K562 (cell line): ENCODE results near the gene NOL12. TPM values are rescaled to one million over a fixed set of nuclear protein-coding genes. Genes with fewer than 3 reads are reported as not detected.

Experiments
- ATAC-seq: fragments of 200-7000 bp; cut with Tn5 transposase; 3 replicates; pipeline ENCODE4 v1.9.1; 2020; ENCODE audit warnings: moderate library complexity
- BruUV-seq: library from RNA; stranded (reverse); fragments of 400-500 nt; replicated peaks from 2 replicates; lab custom pipeline; 2021; lab: Mats Ljungman, UMichigan
- CTCF ChIA-PET: fragments of 300-600 bp; formaldehyde crosslinking; extraction: SDS; loops from one replicate; lab custom pipeline; 2021; ENCODE audit warnings: low intra/inter-chr PET ratio; lab: Yijun Ruan, JAX
- POLR2A ChIA-PET: fragments of 300-600, 350-650 bp; sonication (Branson Sonifier 250); formaldehyde crosslinking; extraction: SDS; loops from one replicate; lab custom pipeline; 2021; ENCODE audit warnings: antibody characterized with exemption, inconsistent platforms; lab: Yijun Ruan, JAX
- DNase-seq, 4 experiments: peaks; one replicate each; pipeline versions ENCODE4 v3.0.0 to v3.0.0-alpha.2; 2011 to 2018; ENCODE audit warnings: low spot score in 3 of 4, mixed read lengths in 3 of 4; ENCODE audit errors: extremely low read depth in 1 of 4
- FAIRE-seq: peaks from 2 replicates; lab custom pipeline; 2011; peaks lifted over from hg19 to GRCh38; lab: Jason Lieb, UNC
- H2AFZ ChIP-seq: 2 replicates; pipeline ENCODE4 v1.6.0; 2011; ENCODE audit warnings: low read depth, low read length, control low read depth, inconsistent platforms
- H3K27ac ChIP-seq: fragments of 200-600 bp; 3 replicates; pipeline ENCODE4 v1.8.0; 2011; ENCODE audit warnings: low read depth, mild to moderate bottlenecking, control low read depth, inconsistent platforms, low read length, moderate library complexity, mixed read lengths; ENCODE audit errors: extremely low read depth
- H3K27me3 ChIP-seq, 2 experiments: fragments of 300-600 bp in 1 of 2; 2 replicates in 1 of 2; 3 replicates in 1 of 2; pipeline versions ENCODE4 v1.6.0 to v1.8.0; 2011; ENCODE audit warnings: inconsistent platforms in 2 of 2, low read length in 2 of 2, mild to moderate bottlenecking in 1 of 2, mixed read lengths in 1 of 2, moderate library complexity in 1 of 2; ENCODE audit not compliant: control insufficient read depth in 2 of 2, insufficient read depth in 2 of 2
- H3K36me3 ChIP-seq: fragments of 300-600 bp; 3 replicates; pipeline ENCODE4 v1.8.0; 2011; ENCODE audit warnings: mild to moderate bottlenecking, low read length, inconsistent platforms; ENCODE audit not compliant: control insufficient read depth, insufficient read depth
- H3K4me1 ChIP-seq, 2 experiments: fragments of 200-600 bp in 1 of 2; replicated peaks in 1 of 2; 2 replicates in 1 of 2; 3 replicates in 1 of 2; pipeline versions ENCODE4 v1.5.1 to v1.8.0; 2011; ENCODE audit warnings: inconsistent platforms in 2 of 2, low read length in 2 of 2, mild to moderate bottlenecking in 1 of 2, mixed read lengths in 1 of 2, moderate library complexity in 1 of 2; ENCODE audit not compliant: control insufficient read depth in 2 of 2, insufficient read depth in 2 of 2
- H3K4me2 ChIP-seq: 2 replicates; pipeline ENCODE4 v1.6.1; 2011; ENCODE audit warnings: low read length, control low read depth, inconsistent platforms, mixed read lengths; ENCODE audit not compliant: insufficient read depth
- H3K4me3 ChIP-seq: fragments of 200-600 bp; sonication (generic), shearing (Covaris generic); 2 replicates; pipeline ENCODE4 v1.5.1; 2016; ENCODE audit warnings: control low read depth, inconsistent platforms
- H3K79me2 ChIP-seq: fragments of 200-600 bp; 3 replicates; pipeline ENCODE4 v1.8.0; 2011; ENCODE audit warnings: low read length, inconsistent platforms; ENCODE audit not compliant: control insufficient read depth, insufficient read depth
- H3K9ac ChIP-seq, 2 experiments: 2 replicates each; pipeline versions ENCODE4 v1.6.0 to v1.6.1; 2011; ENCODE audit warnings: low read depth in 2 of 2, low read length in 2 of 2, control low read depth in 1 of 2, inconsistent platforms in 1 of 2, mild to moderate bottlenecking in 1 of 2, mixed read lengths in 1 of 2; ENCODE audit not compliant: insufficient read depth in 1 of 2
- H3K9me1 ChIP-seq: one replicate; pipeline ENCODE4 v1.6.0; 2011; ENCODE audit warnings: inconsistent platforms, mild to moderate bottlenecking, low read length, moderate library complexity; ENCODE audit not compliant: control insufficient read depth, insufficient read depth
- H3K9me3 ChIP-seq: replicated peaks from 2 replicates; pipeline ENCODE4 v1.5.1; 2011; ENCODE audit warnings: low read depth, low read length, inconsistent platforms; ENCODE audit not compliant: control insufficient read depth, insufficient read depth
- H4K20me1 ChIP-seq: replicated peaks from 2 replicates; pipeline ENCODE4 v1.6.1; 2011; ENCODE audit warnings: low read length, inconsistent platforms, mixed read lengths; ENCODE audit not compliant: control insufficient read depth, insufficient read depth
- GATA2 ChIP-seq: sonication (generic); formaldehyde crosslinking; IDR thresholded peaks from 2 replicates; pipeline ENCODE4 v1.4.0; 2020; ENCODE audit warnings: mild to moderate bottlenecking, missing genetic modification reagents
- KDM1A ChIP-seq, 2 experiments: fragments of 450-650 bp; IDR thresholded peaks; 2 replicates each; pipeline ENCODE4 v1.6.1; 2016; ENCODE audit warnings: mild to moderate bottlenecking in 2 of 2
- RBM25 ChIP-seq: fragments of 200-400 bp; formaldehyde crosslinking; IDR thresholded peaks from 2 replicates; pipeline ENCODE4 v1.6.1; 2018; ENCODE audit warnings: low read length, low read depth, moderate library complexity; ENCODE audit not compliant: severe bottlenecking
- SMAD1 ChIP-seq: fragments of 150-350 bp; IDR thresholded peaks from 2 replicates; pipeline ENCODE4 v1.6.1; 2014; ENCODE audit warnings: low read length, low read depth; ENCODE audit not compliant: partially characterized antibody
- WGBS: fragments of 100-300 bp; shearing (Covaris generic); methylation state at CpG from one replicate; pipeline ENCODE4 v1.1.6; 2016; ENCODE audit warnings: low coverage, mixed read lengths; ENCODE audit not compliant: insufficient coverage; ENCODE audit errors: missing lambda C conversion rate; 5-methylcytosine and 5-hydroxymethylcytosine counted together
- in situ Hi-C: fragments of 300-500 bp; cut with MboI; formaldehyde crosslinking; loops from 4 replicates; pipeline ENCODE4 v1.15.0; 2018; ENCODE audit warnings: inconsistent platforms, mixed read lengths
- intact Hi-C: fragments of 100-400 bp; cut with micrococcal nuclease; formaldehyde crosslinking; loops from 2 replicates; pipeline ENCODE4 v1.14.2; 2022
- polyA plus RNA-seq, 8 experiments: library from polyadenylated mRNA; depleted of rRNA in 4 of 8; stranded (reverse) in 5 of 8; unstranded in 3 of 8; fragments of >200 nt; fragmentation: Nextera tagmentation in 2 of 8; fragmentation: Illumina TruSeq in 1 of 8; extraction: Ambion mirVana in 2 of 8; extraction: Trizol in 1 of 8; gene quantifications; 2 replicates each; pipeline versions ENCODE4 v1.2.1 to v1.2.3, GENCODE V29; 2011 to 2014; ENCODE audit warnings: inconsistent platforms in 1 of 8, missing spikeins in 1 of 8
- total RNA-seq, 7 experiments: library from RNA; depleted of rRNA in 6 of 7; stranded (reverse); fragments of >200 nt in 6 of 7; fragmentation: Illumina TruSeq in 2 of 7; extraction: Trizol in 2 of 7; gene quantifications; 2 replicates each; pipeline versions ENCODE4 v1.2.1 to v1.2.3, GENCODE V29; 2011 to 2021; ENCODE audit warnings: low replicate concordance in 1 of 7
- TF ChIP-seq, protein P1 (sequence below): fragments of 250-450 bp; sonication (Bioruptor Pico); IDR thresholded peaks from 2 replicates; pipeline ENCODE4 v1.5.0; 2021
- TF ChIP-seq, protein P2 (sequence below), 2 experiments: IDR thresholded peaks; 2 replicates each; pipeline ENCODE4 v1.6.1; 2011; ENCODE audit warnings: borderline replicate concordance in 1 of 2, control low read depth in 1 of 2, low read depth in 1 of 2, low read length in 1 of 2, mild to moderate bottlenecking in 1 of 2, mixed read lengths in 1 of 2, moderate library complexity in 1 of 2; ENCODE audit not compliant: insufficient read depth in 1 of 2, insufficient read length in 1 of 2, poor library complexity in 1 of 2, severe bottlenecking in 1 of 2; ENCODE audit errors: extremely low read depth in 1 of 2

The NOL12 gene
- total and polyA plus RNA-seq, 9 of the 15 experiments (the other 6 are each of a cell fraction or from before 2014, with no cell fraction given): 2.8 to 40.9 (median 28.5) TPM

DNA sequence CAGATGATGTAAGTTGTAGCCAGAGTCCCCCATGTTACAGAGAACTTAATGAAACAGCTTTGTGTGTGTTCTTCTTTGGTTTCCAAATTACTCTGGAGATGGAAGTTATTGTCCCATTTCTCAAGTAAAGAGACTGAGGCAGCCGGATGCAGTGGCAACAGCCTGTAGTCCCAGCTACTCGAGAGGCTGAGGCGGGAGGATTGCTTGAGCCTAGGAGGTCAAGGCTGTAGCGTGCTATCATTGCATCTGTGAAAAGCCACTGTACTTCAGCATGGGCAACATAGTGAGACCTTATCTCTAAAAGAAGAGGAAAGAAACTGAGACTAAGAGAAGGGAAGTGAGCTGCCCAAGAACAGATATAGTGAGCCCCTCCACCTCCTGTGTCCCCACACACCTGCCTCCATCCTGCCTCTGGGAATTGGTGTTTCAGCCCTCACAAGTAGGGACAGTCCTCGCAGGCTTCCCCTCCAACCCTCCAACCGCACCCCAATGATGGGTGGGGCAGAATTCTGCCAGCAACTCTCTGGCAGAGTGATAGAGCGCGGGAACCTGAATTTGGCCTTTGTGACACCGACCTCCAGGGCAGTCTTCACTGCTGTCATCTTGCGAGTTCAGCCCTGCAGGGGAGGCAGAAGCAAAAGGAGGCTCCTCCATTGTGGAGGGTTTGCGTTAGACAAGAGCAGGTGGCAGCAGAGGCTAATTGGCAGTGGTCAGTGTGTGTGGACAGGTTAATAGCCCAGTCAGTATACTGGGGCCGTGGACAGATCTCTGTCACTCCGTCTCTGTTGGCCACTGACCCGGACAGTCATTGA lies 26.0 kb upstream of the NOL12 start:
- Histone ChIP-seq H4K20me1 (peaks cover 17% of the 10 kb centered on the region), H2AFZ (no peak overlapping the region), H3K27ac (peak overlapping the region; percentile 88), H3K27me3 (no peaks in the 10 kb centered on the region), H3K4me1 (peaks cover 20 to 27% of the 10 kb centered on the region in 2 experiments), H3K4me2 (peak overlapping the region; percentile 92), H3K79me2 (peaks cover 64% of the 10 kb centered on the region), H3K9ac (peak overlapping the region; percentile 71 to 97), H3K9me3 (no peaks in the 10 kb centered on the region), H3K4me3 (peak overlapping the region; percentile 63), H3K9me1 (peaks cover 4% of the 10 kb centered on the region), H3K36me3 (peaks cover 41% of the 10 kb centered on the region; the same call in 2 of the 3 replicates)
- 13% methylated on average over 10 of the region's 14 CpGs for WGBS
- FAIRE-seq (peak; percentile 37), ATAC-seq (no peak), DNase-seq (peak in 1 of 4 experiments; percentile 34)
- intact Hi-C loops: no loop called here
- CTCF ChIA-PET: interaction anchor here (1.3 kb wide), 1 partner anchor 21 kb away, joined by 9 read pairs; no protein-coding TSS in a partner anchor
- no TSS peak for BruUV-seq
- POLR2A ChIA-PET: interaction anchor here (0.7 to 1.7 kb wide), 5 partner anchors 11 to 50 kb away, joined by 3 to 11 read pairs (median 3); no protein-coding TSS in a partner anchor
- in situ Hi-C loops: no loop called here
- TF ChIP-seq, protein P1, sequence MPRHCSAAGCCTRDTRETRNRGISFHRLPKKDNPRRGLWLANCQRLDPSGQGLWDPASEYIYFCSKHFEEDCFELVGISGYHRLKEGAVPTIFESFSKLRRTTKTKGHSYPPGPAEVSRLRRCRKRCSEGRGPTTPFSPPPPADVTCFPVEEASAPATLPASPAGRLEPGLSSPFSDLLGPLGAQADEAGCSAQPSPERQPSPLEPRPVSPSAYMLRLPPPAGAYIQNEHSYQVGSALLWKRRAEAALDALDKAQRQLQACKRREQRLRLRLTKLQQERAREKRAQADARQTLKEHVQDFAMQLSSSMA (CRISPR knock-in tag): no peak
- TF ChIP-seq GATA2 (CRISPR knock-in tag) (0 out of 2 replicates have a peak, but pooled peaks have one; percentile 16), RBM25 (peak; percentile 34), KDM1A (IDR thresholded peaks at IDR 0.05) (peak in 1 of 2 experiments; percentile 43; a peak in 1 of 4 replicates), SMAD1 (no peak)
- TF ChIP-seq, protein P2, sequence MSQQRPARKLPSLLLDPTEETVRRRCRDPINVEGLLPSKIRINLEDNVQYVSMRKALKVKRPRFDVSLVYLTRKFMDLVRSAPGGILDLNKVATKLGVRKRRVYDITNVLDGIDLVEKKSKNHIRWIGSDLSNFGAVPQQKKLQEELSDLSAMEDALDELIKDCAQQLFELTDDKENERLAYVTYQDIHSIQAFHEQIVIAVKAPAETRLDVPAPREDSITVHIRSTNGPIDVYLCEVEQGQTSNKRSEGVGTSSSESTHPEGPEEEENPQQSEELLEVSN (IDR thresholded peaks at IDR 0.05; ENCODE audit: borderline replicate concordance in 1 of 2, extremely low read depth in 1 of 2, insufficient read depth in 1 of 2, insufficient read length in 1 of 2, low read depth in 1 of 2, low read length in 1 of 2, poor library complexity in 1 of 2, severe bottlenecking in 1 of 2): peak in 1 of 2 experiments; percentile 14
